ENCODE measurements around the gene ADCYAP1R1.

The ADCYAP1R1 gene

GRCh38 chr7:31068006-31068675, 16.0 kb downstream of the ADCYAP1R1 start:
- intact Hi-C loops (cut with DNase I; ENCODE audit: low total_unique reads) = no loop called here
- TF ChIP-seq, protein P1, sequence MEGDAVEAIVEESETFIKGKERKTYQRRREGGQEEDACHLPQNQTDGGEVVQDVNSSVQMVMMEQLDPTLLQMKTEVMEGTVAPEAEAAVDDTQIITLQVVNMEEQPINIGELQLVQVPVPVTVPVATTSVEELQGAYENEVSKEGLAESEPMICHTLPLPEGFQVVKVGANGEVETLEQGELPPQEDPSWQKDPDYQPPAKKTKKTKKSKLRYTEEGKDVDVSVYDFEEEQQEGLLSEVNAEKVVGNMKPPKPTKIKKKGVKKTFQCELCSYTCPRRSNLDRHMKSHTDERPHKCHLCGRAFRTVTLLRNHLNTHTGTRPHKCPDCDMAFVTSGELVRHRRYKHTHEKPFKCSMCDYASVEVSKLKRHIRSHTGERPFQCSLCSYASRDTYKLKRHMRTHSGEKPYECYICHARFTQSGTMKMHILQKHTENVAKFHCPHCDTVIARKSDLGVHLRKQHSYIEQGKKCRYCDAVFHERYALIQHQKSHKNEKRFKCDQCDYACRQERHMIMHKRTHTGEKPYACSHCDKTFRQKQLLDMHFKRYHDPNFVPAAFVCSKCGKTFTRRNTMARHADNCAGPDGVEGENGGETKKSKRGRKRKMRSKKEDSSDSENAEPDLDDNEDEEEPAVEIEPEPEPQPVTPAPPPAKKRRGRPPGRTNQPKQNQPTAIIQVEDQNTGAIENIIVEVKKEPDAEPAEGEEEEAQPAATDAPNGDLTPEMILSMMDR (IDR thresholded peaks at IDR 0.05) = no peak
- DNase-seq = peak in 1 of 2 donors; percentile 51
- H3K36me3 ChIP-seq = no peaks in the 10 kb centered on the region
- no peak overlapping the region for H3K4me3 ChIP-seq
- no peaks in the 10 kb centered on the region for H3K4me1 ChIP-seq
- no peaks in the 10 kb centered on the region for H3K9me3 ChIP-seq
- H3K27ac ChIP-seq = no peak overlapping the region
- no peaks in the 10 kb centered on the region for H3K27me3 ChIP-seq

- DNase-seq = no peak
- Histone ChIP-seq H3K4me3 (no peak overlapping the region), H3K27ac (no peak overlapping the region), H3K27me3 (no peaks in the 10 kb centered on the region), H3K9me3 (no peaks in the 10 kb centered on the region), H3K4me1 (no peaks in the 10 kb centered on the region), H3K36me3 (no peaks in the 10 kb centered on the region)
- TF ChIP-seq, protein P1 (IDR thresholded peaks at IDR 0.05) = no peak
- intact Hi-C loops (cut with DNase I; ENCODE audit: low total_unique reads) = no loop called here
Observed at GRCh38 chr7:31069860-31070555, 17.9 kb downstream of the ADCYAP1R1 start.

DNA sequence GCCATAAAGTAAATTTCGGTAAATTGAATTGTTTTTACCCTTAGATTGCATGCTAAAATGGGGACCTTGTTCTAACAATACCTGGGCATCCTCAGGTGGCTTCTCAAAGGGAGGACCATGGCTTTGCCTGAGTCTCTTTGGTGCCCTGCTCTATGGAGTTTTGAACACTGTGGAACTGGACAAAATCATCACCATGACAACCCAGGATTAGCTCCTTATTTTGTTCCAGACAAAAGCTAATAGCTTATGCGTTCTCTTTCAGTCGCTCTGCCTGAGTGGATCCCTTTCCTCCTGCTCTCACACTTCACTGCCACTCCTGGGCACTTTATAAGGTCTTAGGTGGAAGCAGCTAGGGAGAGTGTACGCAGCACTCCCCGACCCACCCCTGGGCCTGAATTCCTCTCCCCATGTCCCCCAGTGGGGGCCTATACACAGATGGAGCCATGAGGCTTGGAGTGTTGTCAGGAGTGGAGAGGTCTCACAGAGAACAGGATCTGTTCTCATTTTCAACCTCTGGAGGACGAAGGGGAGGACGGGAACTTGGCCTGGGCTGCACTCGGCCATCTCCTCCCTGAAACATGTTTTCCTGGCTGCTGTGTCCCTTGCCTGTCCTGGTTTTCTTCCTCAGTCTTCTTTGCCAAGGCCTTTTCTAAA, 19.0 kb downstream of the ADCYAP1R1 start:
- no peak for DNase-seq
- H3K4me1 ChIP-seq = no peaks in the 10 kb centered on the region
- no peak overlapping the region for H3K27ac ChIP-seq
- H3K36me3 ChIP-seq = no peaks in the 10 kb centered on the region
- H3K4me3 ChIP-seq = no peak overlapping the region
- H3K27me3 ChIP-seq = no peaks in the 10 kb centered on the region
- H3K9me3 ChIP-seq = no peaks in the 10 kb centered on the region
- TF ChIP-seq, protein P1 (IDR thresholded peaks at IDR 0.05) = no peak
- intact Hi-C loops (cut with DNase I; ENCODE audit: low total_unique reads) = no loop called here

GRCh38 chr7:31071645-31072029, 19.5 kb downstream of the ADCYAP1R1 start:
- H3K4me3 ChIP-seq = no peak overlapping the region
- no peak overlapping the region for H3K27ac ChIP-seq
- no peaks in the 10 kb centered on the region for H3K9me3 ChIP-seq
- no peaks in the 10 kb centered on the region for H3K27me3 ChIP-seq
- no peak for DNase-seq
- TF ChIP-seq, protein P1 (IDR thresholded peaks at IDR 0.05) = no peak
- H3K4me1 ChIP-seq = no peaks in the 10 kb centered on the region
- no peaks in the 10 kb centered on the region for H3K36me3 ChIP-seq
- intact Hi-C loops (cut with DNase I; ENCODE audit: low total_unique reads) = no loop called here

DNA sequence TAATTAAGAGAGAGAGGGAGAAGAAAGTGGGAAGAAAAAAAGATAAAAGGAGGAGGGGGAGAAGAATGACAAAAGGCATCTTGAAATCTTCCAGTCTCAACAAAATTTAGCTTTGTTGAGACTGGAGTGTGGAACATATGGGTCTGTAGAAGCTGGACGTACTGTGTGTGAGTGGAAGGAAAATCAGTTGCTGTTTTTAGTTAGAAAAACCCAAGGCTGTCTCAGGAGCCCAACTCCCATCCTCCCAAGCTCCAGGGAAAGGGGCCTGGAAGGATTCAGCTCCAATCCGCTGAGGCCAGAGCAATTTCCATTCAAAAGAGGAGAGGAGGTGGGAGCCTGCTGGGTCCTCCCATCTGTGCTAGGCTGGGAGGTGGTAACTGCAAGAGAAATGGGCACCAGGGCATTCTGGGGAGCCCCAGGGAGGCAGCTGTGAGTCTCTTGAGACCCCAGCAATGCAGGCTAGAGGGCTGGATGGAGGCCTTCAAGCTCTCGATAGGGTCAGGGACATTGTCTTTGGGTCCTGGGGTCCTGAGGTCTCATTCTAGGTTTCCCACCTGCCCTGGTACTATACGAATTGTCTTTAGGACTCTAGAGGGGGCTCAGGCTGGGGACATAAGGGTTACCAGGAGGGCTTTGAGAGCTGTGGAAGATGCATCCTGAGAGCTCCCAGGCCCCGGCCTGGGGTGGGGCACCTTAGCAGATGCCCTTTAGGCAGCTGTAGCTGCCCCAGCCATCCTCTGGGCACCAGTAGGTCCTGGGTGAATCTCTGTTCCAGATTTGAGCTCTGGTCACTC, 21.4 kb downstream of the ADCYAP1R1 start:
- TF ChIP-seq, protein P1 (IDR thresholded peaks at IDR 0.05) = no peak
- intact Hi-C loops (cut with DNase I; ENCODE audit: low total_unique reads) = no loop called here
- no peaks in the 10 kb centered on the region for H3K9me3 ChIP-seq
- no peaks in the 10 kb centered on the region for H3K36me3 ChIP-seq
- no peaks in the 10 kb centered on the region for H3K4me1 ChIP-seq
- no peak overlapping the region for H3K27ac ChIP-seq
- H3K27me3 ChIP-seq = peaks cover 0 to 6% of the 10 kb centered on the region in 2 donors
- no peak for DNase-seq
- H3K4me3 ChIP-seq = no peak overlapping the region

Data from tibial artery (tissue), 4 donors.